Measurements from ENCODE around the gene SLC20A1.

The SLC20A1 gene

DNA sequence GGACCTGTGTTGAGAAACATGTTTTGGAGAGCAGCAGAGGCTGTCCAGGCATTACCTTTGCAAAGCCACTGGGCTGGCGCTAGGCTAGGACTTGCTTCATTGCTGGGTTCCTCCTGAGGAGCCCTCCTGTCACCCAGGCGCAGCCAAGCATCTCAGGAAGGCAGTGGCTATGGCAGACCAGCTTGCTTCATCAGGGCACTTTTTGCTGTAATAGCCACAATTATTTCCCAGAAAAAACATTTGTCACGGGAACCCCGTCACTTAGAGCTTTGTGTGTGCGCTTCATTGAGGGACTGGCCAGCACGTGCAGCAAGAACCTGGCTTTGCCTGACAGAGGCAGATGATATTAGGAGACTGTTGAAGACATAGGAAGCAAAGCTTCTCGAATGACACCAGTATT is 36.4 kb downstream of the SLC20A1 start:
- no peak overlapping the region for H3K4me3 Mint-ChIP-seq
- H3K9me3 Mint-ChIP-seq: no peaks in the 10 kb centered on the region
- H3K27ac Mint-ChIP-seq (ENCODE audit: low read depth): no peak overlapping the region
- H3K4me1 Mint-ChIP-seq: peaks cover 15% of the 10 kb centered on the region
- no peaks in the 10 kb centered on the region for H3K27me3 Mint-ChIP-seq
- no peaks in the 10 kb centered on the region for H3K36me3 Mint-ChIP-seq (ENCODE audit: insufficient read depth)
- DNase-seq (ENCODE audit: low spot score in 2 of 2) (no peak), ATAC-seq (replicated peaks; ENCODE audit: extremely low read depth, poor library complexity, severe bottlenecking) (no peak)

- peak overlapping the region; percentile 44 for H3K27ac Mint-ChIP-seq (ENCODE audit: low read depth)
- no peaks in the 10 kb centered on the region for H3K9me3 Mint-ChIP-seq
- no peaks in the 10 kb centered on the region for H3K27me3 Mint-ChIP-seq
- H3K4me3 Mint-ChIP-seq: no peak overlapping the region
- H3K4me1 Mint-ChIP-seq: peaks cover 15% of the 10 kb centered on the region
- ATAC-seq (replicated peaks; ENCODE audit: extremely low read depth, poor library complexity, severe bottlenecking) (no peak), DNase-seq (ENCODE audit: low spot score in 2 of 2) (no peak)
- no peaks in the 10 kb centered on the region for H3K36me3 Mint-ChIP-seq (ENCODE audit: insufficient read depth)
Measured at GRCh38 chr2:112683550-112684414, 38.0 kb downstream of the SLC20A1 start.

DNA sequence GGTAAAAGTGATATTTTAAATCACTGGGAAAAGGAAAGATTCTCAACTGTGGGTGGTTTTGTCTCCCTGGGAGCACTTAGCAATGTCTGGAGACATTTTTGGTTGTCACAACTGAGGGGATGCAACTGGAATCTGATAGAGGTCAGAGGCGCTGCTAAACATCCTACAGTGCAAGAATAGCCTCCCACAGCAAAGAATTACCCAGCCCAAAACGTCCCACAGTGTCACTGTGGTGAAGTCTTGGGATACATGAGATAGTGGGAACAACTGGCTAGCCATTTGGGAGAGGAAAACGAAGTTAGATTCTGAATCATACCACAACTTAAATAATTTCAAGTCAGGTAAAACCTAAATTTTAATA is 38.7 kb downstream of the SLC20A1 start:
- DNase-seq (ENCODE audit: low spot score in 2 of 2) (no peak), ATAC-seq (replicated peaks; ENCODE audit: extremely low read depth, poor library complexity, severe bottlenecking) (no peak)
- H3K9me3 Mint-ChIP-seq: no peaks in the 10 kb centered on the region
- H3K27ac Mint-ChIP-seq (ENCODE audit: low read depth): no peak overlapping the region
- no peaks in the 10 kb centered on the region for H3K36me3 Mint-ChIP-seq (ENCODE audit: insufficient read depth)
- peaks cover 15% of the 10 kb centered on the region for H3K4me1 Mint-ChIP-seq
- no peaks in the 10 kb centered on the region for H3K27me3 Mint-ChIP-seq
- no peak overlapping the region for H3K4me3 Mint-ChIP-seq

DNA sequence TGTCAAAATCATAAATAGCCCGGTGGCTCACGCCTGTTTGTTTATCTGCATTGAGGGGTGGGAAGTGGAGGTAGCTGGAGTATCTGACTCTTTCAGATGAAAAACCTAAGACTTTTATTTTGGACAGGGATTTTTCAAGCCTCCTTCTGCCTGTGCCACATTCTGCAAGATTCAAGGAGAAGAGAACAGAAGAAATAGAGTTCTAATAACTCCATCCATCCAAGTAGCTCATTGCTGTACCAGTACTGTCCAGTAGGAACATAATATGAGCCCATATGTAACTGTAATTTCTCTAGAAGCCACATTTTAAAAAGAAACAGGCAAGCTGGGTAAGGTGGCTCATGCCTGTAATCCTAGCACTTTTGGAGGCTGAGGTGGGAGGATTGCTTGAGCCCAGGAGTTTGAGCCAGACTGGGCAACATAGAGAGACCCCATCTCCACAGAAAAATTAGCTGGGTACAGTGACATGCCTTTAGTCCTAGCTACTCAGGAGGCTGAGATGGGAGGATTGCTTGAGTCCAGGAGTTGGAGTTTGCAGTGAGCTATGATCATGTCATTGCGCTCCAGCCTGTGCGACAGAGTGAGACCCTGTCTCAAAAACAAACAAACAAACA is 39.6 kb downstream of the SLC20A1 start:
- H3K36me3 Mint-ChIP-seq (ENCODE audit: insufficient read depth): no peaks in the 10 kb centered on the region
- H3K27me3 Mint-ChIP-seq: no peaks in the 10 kb centered on the region
- peaks cover 15% of the 10 kb centered on the region for H3K4me1 Mint-ChIP-seq
- no peak overlapping the region for H3K27ac Mint-ChIP-seq (ENCODE audit: low read depth)
- ATAC-seq (replicated peaks; ENCODE audit: extremely low read depth, poor library complexity, severe bottlenecking): no peak
- DNase-seq (ENCODE audit: low spot score in 2 of 2): no peak
- H3K9me3 Mint-ChIP-seq: no peaks in the 10 kb centered on the region
- no peak overlapping the region for H3K4me3 Mint-ChIP-seq

DNA sequence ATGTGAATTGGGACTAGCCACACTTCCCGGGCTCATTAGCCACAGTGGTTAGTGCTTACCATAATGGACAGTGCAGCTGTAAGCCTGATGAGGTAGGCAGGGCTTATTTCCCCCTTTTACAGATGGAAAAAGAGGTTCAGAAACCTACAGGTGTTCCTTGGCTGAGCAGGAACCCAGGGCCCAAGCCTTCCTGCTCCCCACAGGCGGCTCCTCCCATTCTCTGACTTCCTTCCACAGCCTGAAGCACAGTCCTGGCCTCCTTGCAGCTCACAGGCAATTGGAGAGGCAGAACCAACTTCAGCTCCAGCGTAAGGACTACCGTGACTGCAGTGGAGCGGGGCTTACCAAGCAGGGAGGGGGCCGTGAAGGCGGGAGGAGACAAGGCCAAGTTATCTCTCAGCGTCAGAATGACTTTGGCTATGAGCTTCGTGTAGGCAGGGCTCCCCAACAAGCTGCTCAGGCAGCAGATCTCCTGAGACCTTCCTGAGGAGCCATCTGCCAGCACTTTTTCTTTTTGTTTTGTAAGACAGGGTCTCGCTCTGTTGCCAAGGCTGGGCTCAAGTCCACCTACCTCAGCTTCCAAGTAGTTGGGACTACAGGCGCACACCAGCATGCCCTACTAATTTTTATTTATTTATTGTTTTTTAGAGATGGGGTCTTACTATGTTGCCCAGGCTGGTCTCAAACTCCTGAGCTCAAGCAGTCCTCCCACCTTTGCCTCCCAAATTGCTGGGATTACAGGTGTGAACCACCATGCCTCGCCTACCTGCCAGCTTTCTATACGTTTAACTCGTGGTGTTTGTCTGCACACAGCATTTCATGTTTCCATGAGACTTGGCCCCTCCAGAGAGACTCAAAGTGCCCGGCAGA is 40.8 kb downstream of the SLC20A1 start:
- H3K9me3 Mint-ChIP-seq: no peaks in the 10 kb centered on the region
- H3K4me1 Mint-ChIP-seq: peaks cover 25% of the 10 kb centered on the region
- no peak overlapping the region for H3K4me3 Mint-ChIP-seq
- DNase-seq (ENCODE audit: low spot score in 2 of 2): no peak
- H3K27ac Mint-ChIP-seq (ENCODE audit: low read depth): no peak overlapping the region
- H3K27me3 Mint-ChIP-seq: no peaks in the 10 kb centered on the region
- no peak for ATAC-seq (replicated peaks; ENCODE audit: extremely low read depth, poor library complexity, severe bottlenecking)
- no peaks in the 10 kb centered on the region for H3K36me3 Mint-ChIP-seq (ENCODE audit: insufficient read depth)

DNA sequence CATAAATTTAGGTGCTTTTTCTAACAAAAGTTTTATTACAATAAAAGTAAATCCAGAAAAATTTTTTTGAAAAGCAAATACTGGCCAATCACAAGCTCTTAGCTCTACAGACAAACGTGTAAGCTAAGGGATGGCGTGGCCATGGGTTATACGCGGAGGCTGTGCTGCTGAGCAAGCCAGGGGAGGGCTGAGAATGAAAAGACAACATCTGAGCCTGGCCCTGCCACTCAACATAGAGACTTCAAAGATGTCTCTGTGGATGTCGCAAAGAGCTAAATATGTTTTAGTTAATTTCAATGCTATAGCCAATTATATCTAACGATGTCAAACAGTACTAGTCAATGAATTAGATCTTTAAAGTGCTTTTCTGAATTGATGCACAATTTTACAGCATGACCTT is 41.8 kb downstream of the SLC20A1 start:
- Mint-ChIP-seq H3K27ac (ENCODE audit: low read depth) (no peak overlapping the region), H3K36me3 (ENCODE audit: insufficient read depth) (peaks cover 2% of the 10 kb centered on the region), H3K4me1 (peaks cover 34% of the 10 kb centered on the region), H3K27me3 (no peaks in the 10 kb centered on the region), H3K9me3 (no peaks in the 10 kb centered on the region), H3K4me3 (no peak overlapping the region)
- DNase-seq (ENCODE audit: low spot score in 2 of 2) (no peak), ATAC-seq (replicated peaks; ENCODE audit: extremely low read depth, poor library complexity, severe bottlenecking) (no peak)

DNA sequence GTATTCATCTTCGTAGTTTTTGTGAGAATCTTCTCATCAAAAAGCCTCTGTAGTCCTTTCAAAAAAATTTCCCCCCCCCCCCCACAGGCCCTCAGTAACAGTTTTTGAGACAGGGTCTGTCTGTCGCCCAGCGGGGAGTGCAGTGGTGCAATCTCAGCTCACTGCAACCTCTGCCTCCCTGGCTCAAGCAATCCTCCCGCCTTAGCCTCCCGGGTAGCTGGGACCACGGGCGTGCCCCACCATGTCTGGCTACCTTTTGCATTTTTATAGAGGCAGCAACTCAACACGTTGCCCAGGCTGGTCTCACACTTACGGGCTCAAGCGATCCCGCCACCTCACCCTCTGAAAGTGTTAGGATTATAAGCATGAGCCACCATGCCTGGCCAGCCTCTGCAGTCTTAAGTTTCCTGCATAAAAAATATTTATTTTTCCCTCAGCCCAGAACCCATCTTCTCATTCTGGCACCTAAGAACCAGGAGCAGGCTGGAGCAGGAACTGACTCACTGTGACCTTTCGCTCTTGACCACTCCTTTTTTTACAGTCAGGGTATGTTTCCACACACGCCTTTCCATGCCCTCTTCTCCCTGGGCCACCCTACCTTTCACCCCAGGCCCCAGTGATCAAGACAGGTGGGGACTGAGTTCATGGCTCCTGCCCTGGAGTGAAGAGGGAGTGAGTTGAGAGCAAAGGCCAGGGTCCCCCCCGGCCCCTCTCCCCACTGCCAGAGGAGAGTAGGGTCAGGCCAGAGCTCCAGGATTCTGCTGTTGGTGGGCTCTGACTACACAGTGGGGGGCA is 42.5 kb downstream of the SLC20A1 start:
- H3K27me3 Mint-ChIP-seq: no peaks in the 10 kb centered on the region
- no peaks in the 10 kb centered on the region for H3K9me3 Mint-ChIP-seq
- no peak overlapping the region for H3K4me3 Mint-ChIP-seq
- peaks cover 2% of the 10 kb centered on the region for H3K36me3 Mint-ChIP-seq (ENCODE audit: insufficient read depth)
- ATAC-seq (replicated peaks; ENCODE audit: extremely low read depth, poor library complexity, severe bottlenecking) (no peak), DNase-seq (ENCODE audit: low spot score in 2 of 2) (no peak)
- H3K27ac Mint-ChIP-seq (ENCODE audit: low read depth): no peak overlapping the region
- peaks cover 42% of the 10 kb centered on the region for H3K4me1 Mint-ChIP-seq

- Mint-ChIP-seq H3K27me3 (no peaks in the 10 kb centered on the region), H3K27ac (ENCODE audit: low read depth) (peak overlapping the region; percentile 30), H3K9me3 (no peaks in the 10 kb centered on the region), H3K4me1 (peaks cover 32% of the 10 kb centered on the region), H3K36me3 (ENCODE audit: insufficient read depth) (peaks cover 2% of the 10 kb centered on the region), H3K4me3 (no peak overlapping the region)
- DNase-seq (ENCODE audit: low spot score in 2 of 2) (peak; percentile 40 to 46), ATAC-seq (replicated peaks; ENCODE audit: extremely low read depth, poor library complexity, severe bottlenecking) (peak; percentile 75)
Measured at GRCh38 chr2:112690853-112691401, 45.2 kb downstream of the SLC20A1 start.

GRCh38 chr2:112691881-112692281 is 46.1 kb downstream of the SLC20A1 start:
- ATAC-seq (replicated peaks; ENCODE audit: extremely low read depth, poor library complexity, severe bottlenecking): no peak

DNA sequence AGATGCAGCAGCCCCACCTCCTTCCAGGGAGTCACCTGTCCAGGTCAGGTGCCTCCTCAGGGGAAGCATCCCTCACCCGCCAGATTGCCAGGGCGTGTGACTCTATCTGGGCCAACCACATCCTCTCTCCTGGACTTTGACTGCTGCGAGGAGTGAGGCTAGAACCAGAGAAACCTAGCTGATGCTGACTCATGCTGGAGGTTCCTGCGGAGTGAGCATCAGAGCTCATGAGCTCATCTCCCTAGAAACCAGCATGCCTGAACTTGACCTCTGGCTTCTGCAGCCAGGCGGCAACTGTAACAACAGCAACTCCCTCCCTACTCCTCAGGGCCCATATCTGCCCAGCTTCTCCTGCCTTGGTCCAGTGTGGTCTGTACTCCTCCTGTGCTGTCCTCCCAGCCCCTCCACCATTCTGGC is 46.8 kb downstream of the SLC20A1 start:
- ATAC-seq (replicated peaks; ENCODE audit: extremely low read depth, poor library complexity, severe bottlenecking): peak; percentile 86
- Mint-ChIP-seq H3K27ac (ENCODE audit: low read depth) (peak overlapping the region; percentile 74), H3K4me3 (peak overlapping the region; percentile 44)

More at GRCh38 chr2:112691881-112692281, 46.1 kb downstream of the SLC20A1 start:
- peaks cover 32% of the 10 kb centered on the region for H3K4me1 Mint-ChIP-seq
- no peak for DNase-seq (ENCODE audit: low spot score in 2 of 2)
- H3K9me3 Mint-ChIP-seq: no peaks in the 10 kb centered on the region
- H3K36me3 Mint-ChIP-seq (ENCODE audit: insufficient read depth): peaks cover 2% of the 10 kb centered on the region
- H3K27me3 Mint-ChIP-seq: no peaks in the 10 kb centered on the region
- H3K27ac Mint-ChIP-seq (ENCODE audit: low read depth): peak overlapping the region; percentile 30
- no peak overlapping the region for H3K4me3 Mint-ChIP-seq

DNA sequence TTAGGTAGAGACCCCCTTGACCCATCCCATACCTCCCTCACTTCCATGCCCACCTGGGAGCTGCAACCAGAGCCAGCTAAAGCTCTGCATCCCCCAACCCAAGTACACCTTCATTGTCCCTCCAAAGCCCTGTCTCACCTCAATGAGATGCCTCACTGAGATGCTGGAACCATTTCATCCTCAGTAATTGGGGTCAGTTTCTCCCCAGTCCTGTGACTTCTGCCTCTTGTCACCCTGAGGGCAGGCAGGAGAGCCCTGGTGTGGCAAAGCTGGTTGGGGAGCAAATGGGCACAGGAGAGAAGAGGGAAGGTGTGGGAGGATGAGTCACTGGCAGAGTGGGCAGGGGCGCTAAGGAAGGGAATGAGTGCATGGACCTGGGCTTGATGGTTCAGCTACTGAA is 47.2 kb downstream of the SLC20A1 start:
- DNase-seq (ENCODE audit: low spot score in 2 of 2): no peak
- Mint-ChIP-seq H3K9me3 (no peaks in the 10 kb centered on the region), H3K4me3 (peak overlapping the region; percentile 44)

More for the DNA sequence above, 46.8 kb downstream of the SLC20A1 start:
- DNase-seq (ENCODE audit: low spot score in 2 of 2): peak in 1 of 2 donors; percentile 24
- Mint-ChIP-seq H3K9me3 (no peaks in the 10 kb centered on the region), H3K4me1 (peaks cover 32% of the 10 kb centered on the region), H3K27me3 (no peaks in the 10 kb centered on the region), H3K36me3 (ENCODE audit: insufficient read depth) (peaks cover 2% of the 10 kb centered on the region)

DNA sequence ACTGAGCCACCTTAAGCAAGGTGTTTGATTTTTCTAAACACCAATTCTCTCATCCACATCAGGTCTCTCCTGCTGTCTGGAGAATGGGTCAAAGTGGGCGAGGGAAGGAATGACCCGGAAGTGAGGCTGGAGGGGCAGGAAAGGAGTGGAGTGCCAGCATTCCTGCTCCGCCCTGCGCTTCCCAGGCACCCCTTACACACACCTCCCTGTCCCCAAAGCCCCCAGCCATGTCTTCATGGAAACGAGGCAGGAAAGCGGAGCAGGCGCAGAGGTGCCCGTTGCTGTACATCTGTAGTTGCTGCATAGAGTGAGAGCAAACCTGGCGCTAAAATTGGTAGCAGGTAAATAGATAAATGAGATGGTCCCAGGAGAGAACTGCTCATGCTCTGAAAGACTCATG is 47.9 kb downstream of the SLC20A1 start:
- Mint-ChIP-seq H3K4me1 (peaks cover 32% of the 10 kb centered on the region), H3K27ac (ENCODE audit: low read depth) (no peak overlapping the region), H3K9me3 (no peaks in the 10 kb centered on the region), H3K36me3 (ENCODE audit: insufficient read depth) (peaks cover 2% of the 10 kb centered on the region), H3K27me3 (no peaks in the 10 kb centered on the region), H3K4me3 (no peak overlapping the region)
- ATAC-seq (replicated peaks; ENCODE audit: extremely low read depth, poor library complexity, severe bottlenecking): no peak
- no peak for DNase-seq (ENCODE audit: low spot score in 2 of 2)

More for the DNA sequence above, 47.2 kb downstream of the SLC20A1 start:
- peaks cover 32% of the 10 kb centered on the region for H3K4me1 Mint-ChIP-seq
- H3K27ac Mint-ChIP-seq (ENCODE audit: low read depth): peak overlapping the region; percentile 74
- ATAC-seq (replicated peaks; ENCODE audit: extremely low read depth, poor library complexity, severe bottlenecking): no peak
- H3K27me3 Mint-ChIP-seq: no peaks in the 10 kb centered on the region
- peaks cover 2% of the 10 kb centered on the region for H3K36me3 Mint-ChIP-seq (ENCODE audit: insufficient read depth)
